ENCODE results near the gene NEIL3.

NEIL3 gene

DNA sequence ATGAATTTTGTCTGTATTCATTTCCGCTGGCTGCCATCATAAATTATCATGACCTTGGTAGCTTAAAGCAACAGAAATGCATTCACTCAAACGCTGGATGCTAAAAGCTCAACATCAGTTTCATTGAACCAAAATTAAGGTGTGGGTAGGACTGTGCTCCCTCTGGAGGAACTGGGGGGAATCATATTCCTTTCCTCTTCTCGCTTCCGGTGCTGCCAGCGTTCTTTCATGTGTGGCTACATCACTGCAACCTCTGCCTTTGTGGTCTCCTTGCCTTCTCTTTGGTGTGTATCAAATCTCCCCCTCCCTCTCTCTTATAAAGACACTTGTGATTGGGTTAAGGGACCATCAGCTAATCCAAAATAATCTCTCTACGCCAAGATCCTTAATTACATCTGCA, 39.5 kb downstream of the NEIL3 start:
- DNase-seq (ENCODE audit: extremely low spot score): no peak
- CTCF ChIA-PET: interaction anchor here (1.4 kb wide), 1 partner anchor 9 kb away, joined by 3 read pairs; no protein-coding TSS in a partner anchor
- TF ChIP-seq CTCF (IDR thresholded peaks at IDR 0.05; ENCODE audit: control extremely low read depth, extremely low read depth, low read depth, missing control alignments): no peak
- POLR2A ChIA-PET: no interaction called here

DNA sequence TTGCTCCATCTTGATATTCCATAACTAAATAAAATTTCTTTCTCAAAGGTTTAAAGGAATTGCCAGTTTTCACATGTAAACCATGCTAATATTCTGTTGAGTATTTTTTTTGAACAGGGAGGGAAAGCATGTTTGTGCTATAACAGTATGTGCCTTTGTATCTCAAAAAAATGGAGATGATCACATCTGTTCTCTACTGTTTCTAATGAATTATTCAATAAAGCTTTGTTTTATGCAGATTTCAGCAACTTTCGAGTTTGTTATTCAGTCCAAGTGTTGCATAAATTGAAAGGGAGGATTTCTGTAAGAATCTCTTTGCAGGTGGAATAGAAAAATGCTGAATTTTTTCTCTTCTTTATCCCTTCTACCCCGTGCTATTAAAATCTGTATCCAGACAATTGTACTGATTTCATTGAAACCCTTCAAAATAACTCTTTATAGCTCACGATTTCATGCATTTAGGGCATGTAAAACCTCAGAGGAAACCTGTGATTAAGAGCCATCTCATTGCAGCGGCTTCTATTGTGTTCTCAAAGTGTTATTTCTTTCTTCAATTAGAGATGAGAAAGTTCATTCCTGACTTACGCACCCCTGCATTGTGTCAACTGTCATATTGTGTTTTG, 42.1 kb downstream of the NEIL3 start:
- POLR2A ChIA-PET: no interaction called here
- TF ChIP-seq CTCF (IDR thresholded peaks at IDR 0.05; ENCODE audit: control extremely low read depth, extremely low read depth, low read depth, missing control alignments): no peak
- DNase-seq (ENCODE audit: extremely low spot score): no peak
- CTCF ChIA-PET: interaction anchor here (2.5 kb wide), 1 partner anchor 101 kb away, joined by 7 read pairs; no protein-coding TSS in a partner anchor

GRCh38 chr4:177356206-177356605, 46.5 kb downstream of the NEIL3 start:
- DNase-seq (ENCODE audit: extremely low spot score): no peak
- ChIA-PET CTCF (interaction anchor here (1.1 to 1.8 kb wide), 6 partner anchors 14 to 309 kb away, joined by 3 to 9 read pairs (median 4); no protein-coding TSS in a partner anchor), POLR2A (no interaction called here)
- no peak for TF ChIP-seq CTCF (IDR thresholded peaks at IDR 0.05; ENCODE audit: control extremely low read depth, extremely low read depth, low read depth, missing control alignments)

DNA sequence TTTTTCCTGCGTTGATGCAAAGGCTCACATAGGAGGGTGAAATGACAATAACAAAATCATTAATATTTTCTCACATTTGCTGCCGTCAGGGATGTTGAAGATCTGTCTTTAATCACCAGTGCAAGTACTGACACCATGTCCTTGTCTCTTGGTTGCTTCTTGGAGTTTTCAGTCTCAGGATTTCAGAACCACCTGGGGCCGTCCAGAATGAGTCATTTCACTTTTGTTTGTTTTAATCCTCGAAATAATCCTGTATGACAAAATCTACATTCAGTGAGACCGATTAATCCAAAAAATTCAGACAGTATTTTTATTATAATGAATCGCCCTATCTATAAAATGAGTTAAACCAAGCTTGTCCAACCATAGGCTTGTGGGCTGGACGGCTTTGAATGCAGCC, 47.2 kb downstream of the NEIL3 start:
- ChIA-PET POLR2A (no interaction called here), CTCF (interaction anchor here (1.2 to 1.4 kb wide), 2 partner anchors 14 to 23 kb away, joined by 3 read pairs; no protein-coding TSS in a partner anchor)
- TF ChIP-seq CTCF (IDR thresholded peaks at IDR 0.05; ENCODE audit: control extremely low read depth, extremely low read depth, low read depth, missing control alignments): no peak
- no peak for DNase-seq (ENCODE audit: extremely low spot score)

GRCh38 chr4:177367336-177367735, 57.7 kb downstream of the NEIL3 start:
- DNase-seq (ENCODE audit: extremely low spot score): no peak
- CTCF ChIA-PET: interaction anchor here (0.8 kb wide), 1 partner anchor 117 kb away, joined by 3 read pairs; no protein-coding TSS in a partner anchor
- TF ChIP-seq CTCF (IDR thresholded peaks at IDR 0.05; ENCODE audit: control extremely low read depth, extremely low read depth, low read depth, missing control alignments): no peak
- POLR2A ChIA-PET: no interaction called here

DNA sequence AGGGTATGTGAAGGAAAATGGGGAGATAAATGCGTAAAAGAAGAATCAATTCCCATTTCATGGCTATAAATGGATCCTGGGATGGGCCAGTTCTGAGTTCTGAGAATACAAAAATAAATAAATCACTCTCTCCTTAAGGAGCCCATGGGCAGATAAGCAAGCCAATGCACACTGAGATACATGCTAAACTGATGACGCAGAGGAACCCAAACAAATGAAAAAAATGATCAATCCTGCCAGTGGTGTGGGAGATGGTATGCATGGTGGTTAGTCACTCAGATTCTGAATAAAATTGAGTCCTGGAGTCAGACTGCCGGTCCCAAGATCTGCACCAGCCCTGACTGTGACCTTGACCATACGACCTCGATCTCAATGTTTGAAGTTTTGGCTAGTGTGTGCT, 59.7 kb downstream of the NEIL3 start:
- POLR2A ChIA-PET: no interaction called here
- CTCF ChIA-PET: no interaction called here
- no peak for TF ChIP-seq CTCF (IDR thresholded peaks at IDR 0.05; ENCODE audit: control extremely low read depth, extremely low read depth, low read depth, missing control alignments)
- no peak for DNase-seq (ENCODE audit: extremely low spot score)

All from GM10248 (cell line).